K562 (cell line): ENCODE results near the gene PCDH9. TPM values are rescaled to one million over a fixed set of nuclear protein-coding genes. Genes with fewer than 3 reads are reported as not detected.

Experiments
- ATAC-seq: fragments of 200-7000 bp; cut with Tn5 transposase; 3 replicates; pipeline ENCODE4 v1.9.1; 2020; ENCODE audit warnings: moderate library complexity
- BruUV-seq: library from RNA; stranded (reverse); fragments of 400-500 nt; replicated peaks from 2 replicates; lab custom pipeline; 2021; lab: Mats Ljungman, UMichigan
- CTCF ChIA-PET: fragments of 300-600 bp; formaldehyde crosslinking; extraction: SDS; loops from one replicate; lab custom pipeline; 2021; ENCODE audit warnings: low intra/inter-chr PET ratio; lab: Yijun Ruan, JAX
- POLR2A ChIA-PET: fragments of 300-600, 350-650 bp; sonication (Branson Sonifier 250); formaldehyde crosslinking; extraction: SDS; loops from one replicate; lab custom pipeline; 2021; ENCODE audit warnings: antibody characterized with exemption, inconsistent platforms; lab: Yijun Ruan, JAX
- DNase-seq, 4 experiments: peaks; one replicate each; pipeline versions ENCODE4 v3.0.0 to v3.0.0-alpha.2; 2011 to 2018; ENCODE audit warnings: low spot score in 3 of 4, mixed read lengths in 3 of 4; ENCODE audit errors: extremely low read depth in 1 of 4
- FAIRE-seq: peaks from 2 replicates; lab custom pipeline; 2011; peaks lifted over from hg19 to GRCh38; lab: Jason Lieb, UNC
- H2AFZ ChIP-seq: 2 replicates; pipeline ENCODE4 v1.6.0; 2011; ENCODE audit warnings: low read depth, low read length, control low read depth, inconsistent platforms
- H3K27ac ChIP-seq: fragments of 200-600 bp; 3 replicates; pipeline ENCODE4 v1.8.0; 2011; ENCODE audit warnings: low read depth, mild to moderate bottlenecking, control low read depth, inconsistent platforms, low read length, moderate library complexity, mixed read lengths; ENCODE audit errors: extremely low read depth
- H3K27me3 ChIP-seq, 2 experiments: fragments of 300-600 bp in 1 of 2; 2 replicates in 1 of 2; 3 replicates in 1 of 2; pipeline versions ENCODE4 v1.6.0 to v1.8.0; 2011; ENCODE audit warnings: inconsistent platforms in 2 of 2, low read length in 2 of 2, mild to moderate bottlenecking in 1 of 2, mixed read lengths in 1 of 2, moderate library complexity in 1 of 2; ENCODE audit not compliant: control insufficient read depth in 2 of 2, insufficient read depth in 2 of 2
- H3K36me3 ChIP-seq: fragments of 300-600 bp; 3 replicates; pipeline ENCODE4 v1.8.0; 2011; ENCODE audit warnings: mild to moderate bottlenecking, low read length, inconsistent platforms; ENCODE audit not compliant: control insufficient read depth, insufficient read depth
- H3K4me1 ChIP-seq, 2 experiments: fragments of 200-600 bp in 1 of 2; replicated peaks in 1 of 2; 2 replicates in 1 of 2; 3 replicates in 1 of 2; pipeline versions ENCODE4 v1.5.1 to v1.8.0; 2011; ENCODE audit warnings: inconsistent platforms in 2 of 2, low read length in 2 of 2, mild to moderate bottlenecking in 1 of 2, mixed read lengths in 1 of 2, moderate library complexity in 1 of 2; ENCODE audit not compliant: control insufficient read depth in 2 of 2, insufficient read depth in 2 of 2
- H3K4me2 ChIP-seq: 2 replicates; pipeline ENCODE4 v1.6.1; 2011; ENCODE audit warnings: low read length, control low read depth, inconsistent platforms, mixed read lengths; ENCODE audit not compliant: insufficient read depth
- H3K4me3 ChIP-seq: fragments of 200-600 bp; sonication (generic), shearing (Covaris generic); 2 replicates; pipeline ENCODE4 v1.5.1; 2016; ENCODE audit warnings: control low read depth, inconsistent platforms
- H3K79me2 ChIP-seq: fragments of 200-600 bp; 3 replicates; pipeline ENCODE4 v1.8.0; 2011; ENCODE audit warnings: low read length, inconsistent platforms; ENCODE audit not compliant: control insufficient read depth, insufficient read depth
- H3K9ac ChIP-seq, 2 experiments: 2 replicates each; pipeline versions ENCODE4 v1.6.0 to v1.6.1; 2011; ENCODE audit warnings: low read depth in 2 of 2, low read length in 2 of 2, control low read depth in 1 of 2, inconsistent platforms in 1 of 2, mild to moderate bottlenecking in 1 of 2, mixed read lengths in 1 of 2; ENCODE audit not compliant: insufficient read depth in 1 of 2
- H3K9me1 ChIP-seq: one replicate; pipeline ENCODE4 v1.6.0; 2011; ENCODE audit warnings: inconsistent platforms, mild to moderate bottlenecking, low read length, moderate library complexity; ENCODE audit not compliant: control insufficient read depth, insufficient read depth
- H3K9me3 ChIP-seq: replicated peaks from 2 replicates; pipeline ENCODE4 v1.5.1; 2011; ENCODE audit warnings: low read depth, low read length, inconsistent platforms; ENCODE audit not compliant: control insufficient read depth, insufficient read depth
- H4K20me1 ChIP-seq: replicated peaks from 2 replicates; pipeline ENCODE4 v1.6.1; 2011; ENCODE audit warnings: low read length, inconsistent platforms, mixed read lengths; ENCODE audit not compliant: control insufficient read depth, insufficient read depth
- CCAR2 ChIP-seq: fragments of 200-400 bp; formaldehyde crosslinking; IDR thresholded peaks from 2 replicates; pipeline ENCODE4 v1.6.1; 2017; ENCODE audit warnings: mild to moderate bottlenecking, low read depth, low read length
- CGGBP1 ChIP-seq: fragments of 250-450 bp; sonication (Bioruptor Pico); IDR thresholded peaks from 2 replicates; pipeline ENCODE4 v1.9.0; 2021; ENCODE audit warnings: mild to moderate bottlenecking
- HINFP ChIP-seq: fragments of 450-650 bp; conservative IDR thresholded peaks from 2 replicates; pipeline ENCODE4 v1.6.1; 2016; ENCODE audit warnings: missing genetic modification characterization, low read depth, mild to moderate bottlenecking, control low read depth, missing compliant biosample characterization
- IRF1 ChIP-seq: sonication (generic); formaldehyde crosslinking; IDR thresholded peaks from 2 replicates; pipeline ENCODE4 v1.8.0; 2022; ENCODE audit warnings: missing genetic modification reagents, mild to moderate bottlenecking, borderline replicate concordance
- POLR2B ChIP-seq: fragments of 450-650 bp; IDR thresholded peaks from 2 replicates; pipeline ENCODE4 v1.6.1; 2018; ENCODE audit warnings: low read depth; ENCODE audit not compliant: partially characterized antibody
- PURB ChIP-seq: sonication (generic); formaldehyde crosslinking; IDR thresholded peaks from 2 replicates; pipeline ENCODE4 v1.9.0; 2021; ENCODE audit warnings: low read depth, mild to moderate bottlenecking, missing genetic modification reagents
- RBM39 ChIP-seq: fragments of 200-400 bp; formaldehyde crosslinking; optimal IDR thresholded peaks from 2 replicates; pipeline ENCODE3; 2018; ENCODE audit warnings: low read depth, low read length
- SIN3B ChIP-seq: fragments of 450-650 bp; IDR thresholded peaks from 2 replicates; pipeline ENCODE4 v1.6.1; 2017; ENCODE audit warnings: low read depth, mild to moderate bottlenecking, moderate library complexity
- SMAD3 ChIP-seq: fragments of 450-650 bp; formaldehyde crosslinking; conservative IDR thresholded peaks from 2 replicates; pipeline ENCODE4 v1.4.0; 2020; ENCODE audit warnings: mild to moderate bottlenecking
- STAT5A ChIP-seq: IDR thresholded peaks from 2 replicates; pipeline ENCODE4 v1.6.1; 2012; ENCODE audit warnings: low read length, inconsistent platforms, borderline replicate concordance
- ZNF253 ChIP-seq: fragments of 250-450 bp; sonication (Bioruptor Pico); conservative IDR thresholded peaks from 2 replicates; pipeline ENCODE4 v1.6.1; 2021; ENCODE audit warnings: mild to moderate bottlenecking
- ZNF354B ChIP-seq: fragments of 250-450 bp; sonication (Bioruptor Pico); IDR thresholded peaks from 2 replicates; pipeline ENCODE4 v1.4.0; 2020
- ZNF707 ChIP-seq: fragments of 250-450 bp; sonication (Bioruptor Pico); conservative IDR thresholded peaks from 2 replicates; pipeline ENCODE4 v1.8.0; 2022; ENCODE audit warnings: inconsistent platforms, mild to moderate bottlenecking, moderate library complexity
- WGBS: fragments of 100-300 bp; shearing (Covaris generic); methylation state at CpG from one replicate; pipeline ENCODE4 v1.1.6; 2016; ENCODE audit warnings: low coverage, mixed read lengths; ENCODE audit not compliant: insufficient coverage; ENCODE audit errors: missing lambda C conversion rate; 5-methylcytosine and 5-hydroxymethylcytosine counted together
- in situ Hi-C: fragments of 300-500 bp; cut with MboI; formaldehyde crosslinking; loops from 4 replicates; pipeline ENCODE4 v1.15.0; 2018; ENCODE audit warnings: inconsistent platforms, mixed read lengths
- intact Hi-C: fragments of 100-400 bp; cut with micrococcal nuclease; formaldehyde crosslinking; loops from 2 replicates; pipeline ENCODE4 v1.14.2; 2022
- polyA plus RNA-seq, 8 experiments: library from polyadenylated mRNA; depleted of rRNA in 4 of 8; stranded (reverse) in 5 of 8; unstranded in 3 of 8; fragments of >200 nt; fragmentation: Nextera tagmentation in 2 of 8; fragmentation: Illumina TruSeq in 1 of 8; extraction: Ambion mirVana in 2 of 8; extraction: Trizol in 1 of 8; gene quantifications; 2 replicates each; pipeline versions ENCODE4 v1.2.1 to v1.2.3, GENCODE V29; 2011 to 2014; ENCODE audit warnings: inconsistent platforms in 1 of 8, missing spikeins in 1 of 8
- total RNA-seq, 7 experiments: library from RNA; depleted of rRNA in 6 of 7; stranded (reverse); fragments of >200 nt in 6 of 7; fragmentation: Illumina TruSeq in 2 of 7; extraction: Trizol in 2 of 7; gene quantifications; 2 replicates each; pipeline versions ENCODE4 v1.2.1 to v1.2.3, GENCODE V29; 2011 to 2021; ENCODE audit warnings: low replicate concordance in 1 of 7

Gene PCDH9
- total and polyA plus RNA-seq, 9 of the 15 experiments (the other 6 are each of a cell fraction or from before 2014, with no cell fraction given), result 1.1 to 6.7 (median 4.9) TPM

GRCh38 chr13:66322193-66322740 lies 907.9 kb downstream of the PCDH9 start:
- TF ChIP-seq ZNF707 (CRISPR knock-in tag) (no peak), IRF1 (CRISPR knock-in tag) (no peak), POLR2B (no peak), PURB (no peak)
- intact Hi-C loops, result no loop called here
- Histone ChIP-seq H4K20me1 (no peaks in the 10 kb centered on the region), H2AFZ (no peak overlapping the region), H3K4me1 (no peaks in the 10 kb centered on the region), H3K36me3 (no peaks in the 10 kb centered on the region), H3K9me1 (no peaks in the 10 kb centered on the region), H3K4me2 (no peak overlapping the region), H3K27me3 (no peaks in the 10 kb centered on the region), H3K9ac (no peak overlapping the region), H3K79me2 (no peaks in the 10 kb centered on the region), H3K9me3 (no peaks in the 10 kb centered on the region), H3K27ac (no peak overlapping the region), H3K4me3 (no peak overlapping the region)
- no peak for FAIRE-seq
- ChIA-PET CTCF (no interaction called here), POLR2A (interaction anchor here (0.8 kb wide), 1 partner anchor 956 kb away, joined by 3 read pairs; no protein-coding TSS in a partner anchor)
- in situ Hi-C loops, result no loop called here
- no peak for DNase-seq
- WGBS, result 28% methylated on average over 4 of the region's 4 CpGs
- ATAC-seq, result no peak
- BruUV-seq, result no TSS peak

GRCh38 chr13:66314911-66315310 lies 915.2 kb downstream of the PCDH9 start:
- H3K4me2 ChIP-seq, result no peak overlapping the region
- CTCF ChIA-PET, result no interaction called here
- no peaks in the 10 kb centered on the region for H3K4me1 ChIP-seq
- H3K27ac ChIP-seq, result no peak overlapping the region
- in situ Hi-C loops (no loop called here), intact Hi-C loops (no loop called here)
- H3K9me3 ChIP-seq, result no peaks in the 10 kb centered on the region
- no peak overlapping the region for H2AFZ ChIP-seq
- H3K79me2 ChIP-seq, result no peaks in the 10 kb centered on the region
- H4K20me1 ChIP-seq, result no peaks in the 10 kb centered on the region
- no peak overlapping the region for H3K9ac ChIP-seq
- H3K4me3 ChIP-seq, result no peak overlapping the region
- no peaks in the 10 kb centered on the region for H3K9me1 ChIP-seq
- 17% methylated on average over 3 of the region's 3 CpGs for WGBS
- ATAC-seq (no peak), FAIRE-seq (no peak), DNase-seq (no peak)
- H3K27me3 ChIP-seq, result no peaks in the 10 kb centered on the region
- POLR2A ChIA-PET, result no interaction called here
- no peaks in the 10 kb centered on the region for H3K36me3 ChIP-seq
- no TSS peak for BruUV-seq
- TF ChIP-seq RBM39 (no peak), ZNF253 (CRISPR knock-in tag) (no peak), STAT5A (no peak), ZNF354B (CRISPR knock-in tag) (no peak), CCAR2 (no peak), CGGBP1 (no peak), SMAD3 (CRISPR knock-in tag) (no peak), SIN3B (no peak), HINFP (tag) (no peak)
